HG03196 (cell line): ENCODE results near the gene CD4.

ENCODE experiments used
- ATAC-seq: cut with Tn5 transposase; IDR thresholded peaks from one replicate; pipeline ENCODE4 v1.9.1; 2021; ENCODE audit not compliant: unreplicated experiment

Gene CD4

GRCh38 chr12:6777386-6777785 is 11.9 kb upstream of the CD4 start:
- no peak for ATAC-seq

- ATAC-seq: no peak
These were observed 11.1 kb upstream of the CD4 start for GRCh38 chr12:6778217-6778573.

- ATAC-seq: peak; percentile 66
These were observed 10.5 kb upstream of the CD4 start for GRCh38 chr12:6778574-6779550.

- no peak for ATAC-seq
These were observed 9.5 kb upstream of the CD4 start for GRCh38 chr12:6779708-6780432.

- ATAC-seq: no peak
These were observed 8.8 kb upstream of the CD4 start for GRCh38 chr12:6780573-6780972.

- ATAC-seq: no peak
These were observed 7.2 kb upstream of the CD4 start for GRCh38 chr12:6782119-6782518.

- no peak for ATAC-seq
These were observed 6.3 kb upstream of the CD4 start for GRCh38 chr12:6782850-6783566.

GRCh38 chr12:6783828-6784227 is 5.5 kb upstream of the CD4 start:
- ATAC-seq: no peak

- ATAC-seq: no peak
These were observed 5.0 kb upstream of the CD4 start for GRCh38 chr12:6784296-6784695.

GRCh38 chr12:6784761-6785160 is 4.6 kb upstream of the CD4 start:
- no peak for ATAC-seq

GRCh38 chr12:6786416-6787094 is 2.8 kb upstream of the CD4 start:
- ATAC-seq: no peak

GRCh38 chr12:6787309-6787708 is 2.0 kb upstream of the CD4 start:
- no peak for ATAC-seq

GRCh38 chr12:6790496-6791150 is 1.3 kb downstream of the CD4 start:
- no peak for ATAC-seq

- ATAC-seq: no peak
These were observed 2.7 kb downstream of the CD4 start for GRCh38 chr12:6791931-6792520.

GRCh38 chr12:6792522-6793201 is 3.3 kb downstream of the CD4 start:
- no peak for ATAC-seq

- ATAC-seq: no peak
These were observed 5.8 kb downstream of the CD4 start for GRCh38 chr12:6795088-6795487.

- ATAC-seq: no peak
These were observed 7.2 kb downstream of the CD4 start for GRCh38 chr12:6796576-6796975.

GRCh38 chr12:6799147-6799546 is 9.8 kb downstream of the CD4 start:
- ATAC-seq: no peak

GRCh38 chr12:6807170-6807569 is 17.8 kb downstream of the CD4 start:
- ATAC-seq: no peak

- ATAC-seq: no peak
These were observed 19.7 kb downstream of the CD4 start for GRCh38 chr12:6809056-6809455.
